BLaER1 (cell line): Measurements from ENCODE around the gene LGALS3BP.
A peak's percentile ranks its signal among the peaks of the same experiment; 100 is the strongest.

ENCODE experiments used
- H3K27ac ChIP-seq: shearing (Covaris generic); formaldehyde crosslinking; 2 replicates; pipeline ENCODE4 v1.8.1; 2022
- H3K27me3 ChIP-seq: shearing (Covaris generic); formaldehyde crosslinking; 2 replicates; pipeline ENCODE4 v1.8.1; 2022
- H3K36me3 ChIP-seq: shearing (Covaris generic); formaldehyde crosslinking; 2 replicates; pipeline ENCODE4 v1.8.1; 2022
- H3K4me1 ChIP-seq: shearing (Covaris generic); formaldehyde crosslinking; 2 replicates; pipeline ENCODE4 v1.8.1; 2022
- H3K4me2 ChIP-seq: shearing (Covaris generic); formaldehyde crosslinking; 2 replicates; pipeline ENCODE4 v1.8.1; 2022
- H3K4me3 ChIP-seq: shearing (Covaris generic); formaldehyde crosslinking; 2 replicates; pipeline ENCODE4 v1.8.1; 2022
- H3K9ac ChIP-seq: shearing (Covaris generic); formaldehyde crosslinking; 2 replicates; pipeline ENCODE4 v1.8.1; 2022
- H3K9me3 ChIP-seq: shearing (Covaris generic); formaldehyde crosslinking; 2 replicates; pipeline ENCODE4 v1.8.1; 2022
- H4K20me1 ChIP-seq: shearing (Covaris generic); formaldehyde crosslinking; 2 replicates; pipeline ENCODE4 v1.8.1; 2022
- Cebpa-rat ChIP-seq: shearing (Covaris generic); IDR thresholded peaks from 2 replicates; pipeline ENCODE4 v1.8.1; 2022

LGALS3BP gene

DNA sequence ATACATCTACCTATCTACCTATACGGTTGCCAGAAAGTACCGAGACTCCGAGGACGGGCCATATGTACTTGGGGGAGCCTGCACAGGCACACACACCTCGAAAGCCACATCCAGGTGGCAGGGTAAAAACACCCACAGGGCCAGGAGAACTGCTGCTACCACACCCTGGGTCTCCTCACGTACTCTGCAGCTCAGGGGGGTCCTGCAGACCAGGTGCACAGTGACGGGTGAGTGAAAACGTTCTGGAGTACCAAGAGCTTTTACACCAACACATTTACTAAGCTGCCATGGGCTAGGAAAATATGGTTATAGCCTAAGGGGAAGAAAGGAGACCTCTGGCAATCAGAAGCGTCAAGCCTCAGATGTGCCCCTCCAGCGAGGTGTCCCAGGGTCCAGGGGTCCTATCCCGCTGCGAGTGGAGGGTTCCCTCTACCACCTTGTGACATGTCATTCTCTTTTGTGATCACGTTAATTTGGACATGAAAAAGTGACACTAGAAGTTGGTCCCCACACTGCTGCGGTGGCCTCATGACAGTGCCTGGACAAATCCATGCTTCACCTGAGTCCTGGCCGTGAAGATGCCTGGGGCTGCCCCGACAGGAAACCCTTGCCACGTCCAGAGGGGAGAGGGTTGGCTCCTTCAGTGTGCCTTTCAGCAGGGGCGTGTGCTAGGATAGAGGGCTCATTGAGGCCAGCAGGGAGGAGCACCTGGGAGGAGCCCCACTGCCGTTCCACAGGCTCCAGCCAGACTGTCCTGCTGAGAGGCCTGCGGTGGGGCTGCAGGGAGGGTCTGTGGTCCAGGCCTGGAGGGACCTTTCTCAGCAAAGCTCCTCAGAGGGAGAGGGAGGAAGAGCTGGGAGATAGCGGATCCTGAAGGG is 28.0 kb upstream of the LGALS3BP start:
- no peak for TF ChIP-seq Cebpa-rat
- peaks cover 51% of the 10 kb centered on the region for H3K4me1 ChIP-seq

DNA sequence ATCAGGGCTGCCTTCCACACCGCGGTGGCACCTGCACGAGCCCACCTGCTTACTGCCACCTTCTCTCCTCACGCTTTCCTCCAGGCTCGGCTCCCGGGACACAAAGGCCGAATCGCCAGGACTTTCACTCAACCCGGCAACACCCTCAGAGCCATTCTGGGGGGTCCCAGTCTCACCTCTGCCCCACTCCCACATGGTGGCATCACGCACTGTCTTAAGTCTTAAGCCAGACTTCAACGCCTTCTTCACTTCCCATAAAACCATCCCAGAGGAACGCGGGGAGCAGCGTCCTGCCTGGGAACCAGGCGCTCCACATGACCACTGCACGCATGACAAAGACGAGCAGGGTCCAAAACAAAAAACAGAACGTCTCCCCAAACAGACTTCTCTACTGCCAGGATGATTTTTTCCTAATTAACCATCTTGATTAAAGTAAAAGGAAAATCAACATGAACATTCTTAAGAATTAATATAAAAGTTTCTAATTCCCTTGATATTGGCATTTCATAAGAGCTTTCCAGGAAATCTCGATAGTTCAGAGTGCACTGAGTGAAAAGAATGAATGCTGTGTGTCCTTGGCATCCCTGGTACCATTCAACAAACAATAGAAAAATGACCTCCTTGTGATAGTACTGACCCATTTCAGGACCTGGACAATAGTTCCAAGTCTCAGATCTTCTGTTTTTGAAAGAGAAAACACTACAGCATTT is 27.2 kb upstream of the LGALS3BP start:
- TF ChIP-seq Cebpa-rat = no peak
- Histone ChIP-seq H3K36me3 (peaks cover 35% of the 10 kb centered on the region), H3K27me3 (no peaks in the 10 kb centered on the region), H3K4me2 (peak overlapping the region; percentile 97), H4K20me1 (peaks cover 60% of the 10 kb centered on the region), H3K4me3 (no peak overlapping the region), H3K4me1 (peaks cover 51% of the 10 kb centered on the region), H3K9ac (peak overlapping the region; percentile 12; the same call in 1 of the 2 replicates), H3K27ac (no peak overlapping the region), H3K9me3 (no peaks in the 10 kb centered on the region)

More for the DNA sequence above, 28.0 kb upstream of the LGALS3BP start:
- H3K9me3 ChIP-seq = peaks cover 6% of the 10 kb centered on the region; the same call in 1 of the 2 replicates
- peaks cover 27% of the 10 kb centered on the region for H3K36me3 ChIP-seq
- H3K4me3 ChIP-seq = no peak overlapping the region
- H3K27me3 ChIP-seq = no peaks in the 10 kb centered on the region
- peaks cover 52% of the 10 kb centered on the region for H4K20me1 ChIP-seq
- H3K27ac ChIP-seq = no peak overlapping the region; the same call in 1 of the 2 replicates
- peak overlapping the region; percentile 97 for H3K4me2 ChIP-seq
- H3K9ac ChIP-seq = peak overlapping the region; percentile 94

DNA sequence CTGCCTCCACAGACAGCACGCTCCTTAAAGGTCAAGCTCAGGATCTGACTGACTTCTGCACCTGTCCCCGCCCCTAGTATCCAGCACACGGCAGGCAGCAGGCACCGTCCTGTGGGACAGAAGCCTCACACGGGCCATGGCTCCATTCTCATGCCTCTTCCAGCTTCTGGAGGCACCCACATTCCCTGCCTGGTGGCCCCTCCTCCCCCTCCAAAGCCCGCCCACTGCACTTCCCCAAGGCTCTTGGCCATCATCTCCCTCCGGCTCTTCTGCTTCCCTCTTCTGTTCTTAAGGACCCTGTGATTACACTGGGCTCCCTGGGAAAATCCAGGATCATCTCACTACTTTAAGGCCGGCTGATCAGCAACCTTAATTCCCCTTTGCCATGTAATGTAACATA is 26.3 kb upstream of the LGALS3BP start:
- no peak for TF ChIP-seq Cebpa-rat
- Histone ChIP-seq H3K9ac (peak overlapping the region; percentile 56), H3K4me2 (peak overlapping the region; percentile 97), H4K20me1 (peaks cover 69% of the 10 kb centered on the region), H3K4me1 (peaks cover 51% of the 10 kb centered on the region), H3K27me3 (no peaks in the 10 kb centered on the region), H3K9me3 (no peaks in the 10 kb centered on the region), H3K36me3 (peaks cover 38% of the 10 kb centered on the region), H3K4me3 (no peak overlapping the region; the same call in 1 of the 2 replicates), H3K27ac (peak overlapping the region; percentile 63)

DNA sequence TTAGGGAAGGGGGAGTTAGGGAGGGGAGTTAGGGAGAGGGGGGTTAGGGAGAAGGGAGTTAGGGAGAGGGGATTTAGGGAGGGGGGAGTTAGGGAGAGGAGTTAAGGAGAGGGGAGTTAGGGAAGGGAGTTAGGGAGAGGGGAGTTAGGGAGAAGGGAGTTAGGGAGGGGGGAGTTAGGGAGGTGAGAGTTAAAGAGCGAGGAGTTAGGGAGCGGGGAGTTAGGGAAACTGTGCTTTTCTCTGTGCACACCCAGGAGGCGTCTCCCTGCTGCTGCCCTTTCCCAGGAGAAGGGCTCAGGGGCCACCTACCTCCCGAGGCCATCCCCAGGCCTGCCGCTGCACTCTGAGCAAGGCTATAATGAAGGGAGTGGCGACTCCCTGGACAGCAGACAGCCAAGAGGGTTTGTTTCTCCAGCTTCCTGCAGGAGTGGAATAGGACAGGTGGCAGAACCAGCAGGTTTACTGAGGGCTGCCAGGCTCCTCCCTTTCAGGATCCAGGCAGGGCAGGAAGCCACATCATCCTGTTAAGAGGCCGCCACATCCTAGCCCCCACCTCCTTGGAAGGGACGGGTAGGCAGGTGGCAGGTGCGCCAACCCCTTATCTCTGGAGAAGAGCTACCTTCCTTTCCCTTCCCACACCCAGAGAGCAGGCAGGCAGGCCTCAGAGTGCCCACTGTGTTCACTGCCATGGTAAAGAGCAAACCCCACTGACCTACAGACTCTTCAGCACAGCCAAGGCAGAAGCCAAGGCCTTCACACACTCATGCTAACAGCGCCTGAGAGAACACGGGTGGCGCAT is 25.5 kb upstream of the LGALS3BP start:
- peaks cover 45% of the 10 kb centered on the region for H3K4me1 ChIP-seq
- peak overlapping the region; percentile 56 for H3K9ac ChIP-seq
- H3K27ac ChIP-seq = peak overlapping the region; percentile 63
- H3K27me3 ChIP-seq = no peaks in the 10 kb centered on the region
- no peaks in the 10 kb centered on the region for H3K9me3 ChIP-seq
- no peak overlapping the region; the same call in 1 of the 2 replicates for H3K4me3 ChIP-seq
- H3K36me3 ChIP-seq = peaks cover 45% of the 10 kb centered on the region
- peaks cover 77% of the 10 kb centered on the region for H4K20me1 ChIP-seq
- no peak for TF ChIP-seq Cebpa-rat
- H3K4me2 ChIP-seq = peak overlapping the region; percentile 97

DNA sequence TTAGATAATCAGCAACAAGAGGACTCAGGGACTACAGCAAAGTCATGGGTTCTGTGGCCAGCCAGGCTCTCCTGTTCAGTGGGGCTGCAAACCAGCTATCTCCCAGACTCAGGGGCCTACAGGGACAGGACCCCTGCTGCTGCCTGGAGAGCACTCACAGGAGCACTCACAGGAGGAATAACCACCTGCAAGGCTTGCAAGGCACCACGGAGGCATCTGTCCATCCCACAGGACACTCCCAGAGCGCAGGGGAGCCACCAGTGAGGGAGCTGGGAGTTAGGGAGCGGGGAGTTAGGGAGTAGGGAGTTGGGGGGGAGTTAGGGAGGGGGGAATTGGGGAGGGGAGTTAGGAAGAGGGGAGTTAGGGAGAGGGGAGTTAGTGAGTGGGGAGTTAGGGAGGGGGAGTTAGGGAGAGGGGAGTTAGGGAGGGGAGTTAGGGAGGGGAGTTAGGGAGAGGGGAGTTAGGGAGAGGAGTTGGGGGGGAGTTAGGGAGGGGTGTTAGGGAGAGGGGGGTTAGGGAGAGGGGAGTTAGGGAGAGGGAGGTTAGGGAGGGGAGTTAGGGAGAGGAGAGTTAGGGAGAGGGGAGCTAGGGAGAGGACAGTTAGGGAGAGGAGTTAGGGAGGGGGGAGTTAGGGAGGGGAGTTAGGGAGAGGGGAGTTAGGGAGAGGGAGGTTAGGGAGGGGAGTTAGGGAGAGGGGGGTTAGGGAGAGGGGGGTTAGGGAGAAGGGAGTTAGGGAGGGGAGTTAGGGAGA is 24.1 kb upstream of the LGALS3BP start:
- TF ChIP-seq Cebpa-rat = no peak
- H3K36me3 ChIP-seq = peaks cover 60% of the 10 kb centered on the region
- H3K9ac ChIP-seq = no peak overlapping the region
- H3K4me2 ChIP-seq = no peak overlapping the region
- H4K20me1 ChIP-seq = peaks cover 87% of the 10 kb centered on the region
- no peak overlapping the region for H3K4me3 ChIP-seq
- no peaks in the 10 kb centered on the region for H3K27me3 ChIP-seq
- no peaks in the 10 kb centered on the region for H3K9me3 ChIP-seq
- peaks cover 38% of the 10 kb centered on the region for H3K4me1 ChIP-seq
- H3K27ac ChIP-seq = no peak overlapping the region

DNA sequence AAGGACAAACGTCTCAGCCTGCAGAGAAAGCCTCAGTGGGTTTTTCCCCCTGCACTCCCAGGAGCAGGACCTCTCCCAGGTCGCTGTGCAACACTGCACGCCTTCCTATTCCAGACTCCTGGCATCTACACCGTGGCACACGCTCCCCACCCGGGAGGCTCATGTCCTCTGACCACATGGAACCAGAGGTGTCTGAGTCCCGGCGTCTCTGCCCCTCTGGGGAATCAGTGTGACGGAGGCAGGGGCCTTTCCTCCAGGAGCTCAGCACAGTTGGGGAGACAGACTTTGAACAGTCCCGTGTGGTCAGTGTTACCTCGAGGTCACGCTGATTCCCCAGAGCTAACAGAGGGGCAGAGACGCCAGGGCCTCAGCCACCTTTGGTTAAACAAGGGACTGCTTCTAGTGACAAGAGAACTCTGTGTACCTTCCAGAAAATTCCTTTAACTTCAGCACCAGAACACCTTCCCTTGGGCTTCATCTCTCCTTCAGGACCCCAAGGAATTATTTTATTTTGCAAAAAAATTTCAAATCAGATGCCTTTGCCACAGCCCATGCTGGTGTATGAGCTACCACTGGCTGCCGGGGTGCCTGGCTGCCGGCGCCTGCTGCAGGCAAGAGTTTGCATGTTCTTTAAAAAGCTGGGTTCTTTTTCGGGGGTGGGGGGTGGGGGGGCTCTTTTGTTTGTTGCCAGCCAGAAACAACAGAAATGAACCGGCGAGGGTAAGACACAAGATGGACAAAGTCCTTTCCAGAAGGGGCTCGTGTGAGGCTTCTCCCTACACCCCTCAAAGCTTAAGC is 23.3 kb upstream of the LGALS3BP start:
- H3K4me2 ChIP-seq = no peak overlapping the region
- no peaks in the 10 kb centered on the region for H3K27me3 ChIP-seq
- no peak overlapping the region for H3K4me3 ChIP-seq
- peaks cover 66% of the 10 kb centered on the region for H3K36me3 ChIP-seq
- peaks cover 30% of the 10 kb centered on the region for H3K4me1 ChIP-seq
- H4K20me1 ChIP-seq = peaks cover 87% of the 10 kb centered on the region
- H3K9ac ChIP-seq = no peak overlapping the region
- no peak for TF ChIP-seq Cebpa-rat
- H3K9me3 ChIP-seq = no peaks in the 10 kb centered on the region
- no peak overlapping the region for H3K27ac ChIP-seq

DNA sequence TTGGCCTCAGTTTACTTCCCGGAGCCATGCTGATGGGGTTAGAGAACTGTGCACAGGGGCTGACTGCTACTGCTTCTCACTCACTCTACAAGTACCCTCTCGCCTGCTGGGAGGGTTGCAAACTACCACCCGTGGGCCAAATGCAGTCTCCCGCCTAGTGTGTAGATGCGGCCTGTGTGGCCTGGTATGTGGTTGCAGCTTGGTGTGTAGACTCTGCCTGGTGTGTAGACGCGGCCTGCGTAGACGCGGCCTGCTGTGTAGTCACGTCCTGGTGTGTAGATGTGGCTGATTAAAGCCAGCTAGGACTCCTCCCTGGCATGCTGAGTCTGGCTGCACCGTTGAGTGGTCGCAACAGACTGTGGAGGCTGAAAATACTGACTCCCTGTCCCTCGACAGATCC is 22.6 kb upstream of the LGALS3BP start:
- peaks cover 66% of the 10 kb centered on the region for H3K36me3 ChIP-seq
- no peak overlapping the region for H3K4me2 ChIP-seq
- no peaks in the 10 kb centered on the region for H3K9me3 ChIP-seq
- H3K9ac ChIP-seq = no peak overlapping the region
- peaks cover 23% of the 10 kb centered on the region for H3K4me1 ChIP-seq
- TF ChIP-seq Cebpa-rat = no peak
- peaks cover 87% of the 10 kb centered on the region for H4K20me1 ChIP-seq
- H3K4me3 ChIP-seq = no peak overlapping the region
- no peak overlapping the region for H3K27ac ChIP-seq
- H3K27me3 ChIP-seq = no peaks in the 10 kb centered on the region

DNA sequence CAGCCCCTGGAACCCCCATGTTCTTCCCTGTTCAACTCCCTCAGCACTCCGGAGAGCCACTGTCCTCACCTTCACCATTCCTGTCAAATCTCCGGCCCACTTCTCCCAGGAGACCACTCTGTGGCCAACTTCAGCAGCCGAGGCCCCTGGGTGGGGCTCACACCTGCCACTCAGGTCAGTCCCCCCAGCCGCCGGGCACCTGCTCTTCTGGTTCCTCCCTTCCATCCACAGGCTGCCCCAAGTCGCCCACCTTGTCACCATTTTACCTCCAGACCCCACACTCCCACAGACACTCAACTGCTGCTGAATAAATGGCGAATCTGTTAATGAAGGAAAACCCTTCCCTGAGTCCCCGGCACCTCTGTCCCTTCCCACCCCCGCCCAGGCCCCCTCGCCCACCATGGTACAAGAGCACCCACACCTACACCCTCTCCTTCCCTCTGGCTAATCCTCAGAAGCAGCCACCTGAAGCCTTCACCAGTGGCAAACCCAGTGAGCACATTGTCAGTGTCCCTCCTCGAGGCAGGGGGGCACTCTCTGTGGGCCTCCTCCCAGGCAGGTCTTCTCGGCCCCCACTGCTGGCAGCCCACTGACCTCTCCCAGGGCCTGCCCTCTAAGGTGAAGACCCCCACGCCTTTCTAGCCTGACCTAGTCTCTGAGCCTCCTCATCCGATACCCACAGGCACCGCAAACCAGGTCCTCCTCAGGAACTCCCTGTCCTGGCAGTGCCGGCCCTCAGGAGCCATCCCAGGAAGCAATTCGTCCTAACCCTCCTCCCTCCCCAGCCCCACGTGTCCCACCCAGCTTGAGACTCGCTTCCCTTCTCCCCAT is 21.7 kb upstream of the LGALS3BP start:
- Histone ChIP-seq H3K27me3 (no peaks in the 10 kb centered on the region), H3K4me2 (no peak overlapping the region), H3K9me3 (no peaks in the 10 kb centered on the region), H3K27ac (peak overlapping the region; percentile 35; the same call in 1 of the 2 replicates), H4K20me1 (peaks cover 86% of the 10 kb centered on the region), H3K4me1 (peaks cover 14% of the 10 kb centered on the region), H3K4me3 (no peak overlapping the region), H3K36me3 (peaks cover 68% of the 10 kb centered on the region), H3K9ac (no peak overlapping the region)
- no peak for TF ChIP-seq Cebpa-rat
